Tibial nerve (tissue), 3 donors: ENCODE results near the gene DZANK1.

ENCODE experiments used
- POLR2A ChIP-seq, 2 donors: fragments of 450-650 bp; IDR thresholded peaks; one replicate each; pipeline ENCODE4 v1.6.1; 2017; ENCODE audit warnings: antibody characterized with exemption in 2 of 2, mild to moderate bottlenecking in 2 of 2, moderate library complexity in 2 of 2
- TF ChIP-seq, protein P1 (sequence below), 5 experiments: fragments of 200-600 bp in 3 of 5; fragments of 450-650 bp in 2 of 5; sonication (generic) in 3 of 5; IDR thresholded peaks; one replicate each; pipeline ENCODE4 v1.5.1; 2016 to 2019; ENCODE audit warnings: antibody characterized with exemption in 5 of 5, mild to moderate bottlenecking in 3 of 5, moderate library complexity in 2 of 5

DNA sequence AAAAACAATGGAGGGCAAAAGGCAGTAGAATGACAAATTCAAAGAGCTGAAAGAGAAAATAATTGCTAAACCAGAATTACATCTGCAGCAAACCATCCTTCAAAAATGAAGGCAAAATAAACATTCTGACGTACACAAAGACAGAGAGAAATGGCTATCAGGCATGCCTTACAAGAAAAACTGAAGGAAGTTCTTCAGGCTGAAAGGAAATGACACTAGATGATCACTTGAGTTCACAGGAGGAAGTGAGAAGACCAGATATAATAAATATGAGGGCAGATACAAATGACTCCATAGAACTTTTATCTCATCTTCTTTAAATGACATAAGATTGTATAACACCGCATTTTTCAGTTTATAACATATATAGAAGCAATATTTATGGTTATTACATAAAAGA is 30.0 kb downstream of the DZANK1 start:
- TF ChIP-seq, protein P1, sequence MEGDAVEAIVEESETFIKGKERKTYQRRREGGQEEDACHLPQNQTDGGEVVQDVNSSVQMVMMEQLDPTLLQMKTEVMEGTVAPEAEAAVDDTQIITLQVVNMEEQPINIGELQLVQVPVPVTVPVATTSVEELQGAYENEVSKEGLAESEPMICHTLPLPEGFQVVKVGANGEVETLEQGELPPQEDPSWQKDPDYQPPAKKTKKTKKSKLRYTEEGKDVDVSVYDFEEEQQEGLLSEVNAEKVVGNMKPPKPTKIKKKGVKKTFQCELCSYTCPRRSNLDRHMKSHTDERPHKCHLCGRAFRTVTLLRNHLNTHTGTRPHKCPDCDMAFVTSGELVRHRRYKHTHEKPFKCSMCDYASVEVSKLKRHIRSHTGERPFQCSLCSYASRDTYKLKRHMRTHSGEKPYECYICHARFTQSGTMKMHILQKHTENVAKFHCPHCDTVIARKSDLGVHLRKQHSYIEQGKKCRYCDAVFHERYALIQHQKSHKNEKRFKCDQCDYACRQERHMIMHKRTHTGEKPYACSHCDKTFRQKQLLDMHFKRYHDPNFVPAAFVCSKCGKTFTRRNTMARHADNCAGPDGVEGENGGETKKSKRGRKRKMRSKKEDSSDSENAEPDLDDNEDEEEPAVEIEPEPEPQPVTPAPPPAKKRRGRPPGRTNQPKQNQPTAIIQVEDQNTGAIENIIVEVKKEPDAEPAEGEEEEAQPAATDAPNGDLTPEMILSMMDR (IDR thresholded peaks at IDR 0.05): no peak
- no peak for TF ChIP-seq POLR2A (IDR thresholded peaks at IDR 0.05)
